ENCODE measurements around the gene DNM1L.

The DNM1L gene

DNA sequence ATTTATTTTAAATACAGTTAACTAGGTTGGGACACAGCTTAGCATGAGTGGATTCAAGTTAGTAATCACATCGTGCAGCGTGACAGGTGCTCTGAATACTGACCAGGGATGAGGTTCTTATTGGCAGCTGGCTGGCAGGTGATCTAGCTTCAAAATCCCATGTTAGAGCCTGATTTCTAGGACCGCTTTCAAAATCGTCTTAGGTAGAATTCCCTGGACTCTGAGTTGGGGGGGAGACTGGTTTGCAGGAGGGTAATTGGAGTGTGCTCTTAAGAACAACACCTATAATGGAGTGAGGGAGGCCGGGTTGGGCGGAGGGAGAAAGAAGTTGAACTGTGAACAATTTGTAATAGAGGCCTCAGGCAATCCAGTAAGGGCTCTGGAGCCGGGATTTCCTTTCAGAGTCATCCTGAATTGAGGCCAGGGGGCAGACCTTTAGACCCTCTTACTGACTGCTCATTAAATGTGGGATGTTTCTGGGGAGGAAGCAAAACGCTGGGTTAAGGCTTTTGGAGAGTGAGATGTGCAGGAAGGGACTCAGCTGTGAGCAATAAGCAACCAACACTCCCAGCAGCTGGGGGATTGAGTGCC, 77.5 kb downstream of the DNM1L start:
- peak; percentile 9 for DNase-seq (ENCODE audit: low read depth)

DNA sequence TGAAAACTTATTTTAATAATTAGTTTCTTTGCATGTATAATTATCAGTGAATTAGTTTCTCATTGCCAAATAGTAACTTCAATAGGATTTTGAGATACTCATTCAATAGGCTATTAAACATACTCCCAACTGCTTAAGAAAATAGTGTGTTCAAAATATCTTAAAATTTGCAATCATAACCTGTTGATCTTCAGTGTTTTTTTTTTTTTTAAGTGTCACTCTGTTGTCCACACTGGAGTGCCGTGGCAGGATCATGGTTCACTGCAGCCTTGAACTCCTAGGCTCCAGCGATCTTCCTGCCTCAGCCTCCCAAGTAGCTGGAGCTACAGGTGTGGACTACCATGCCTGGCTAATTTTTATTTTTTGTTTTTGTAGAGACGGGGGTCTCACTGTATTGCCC, 78.1 kb downstream of the DNM1L start:
- no peak for DNase-seq (ENCODE audit: low read depth)

- DNase-seq (ENCODE audit: low read depth) = no peak
These were observed 82.6 kb downstream of the DNM1L start for GRCh38 chr12:32761716-32762115.

- peak; percentile 28 for DNase-seq (ENCODE audit: low read depth)
These were observed 86.8 kb downstream of the DNM1L start for GRCh38 chr12:32765906-32766305.

DNA sequence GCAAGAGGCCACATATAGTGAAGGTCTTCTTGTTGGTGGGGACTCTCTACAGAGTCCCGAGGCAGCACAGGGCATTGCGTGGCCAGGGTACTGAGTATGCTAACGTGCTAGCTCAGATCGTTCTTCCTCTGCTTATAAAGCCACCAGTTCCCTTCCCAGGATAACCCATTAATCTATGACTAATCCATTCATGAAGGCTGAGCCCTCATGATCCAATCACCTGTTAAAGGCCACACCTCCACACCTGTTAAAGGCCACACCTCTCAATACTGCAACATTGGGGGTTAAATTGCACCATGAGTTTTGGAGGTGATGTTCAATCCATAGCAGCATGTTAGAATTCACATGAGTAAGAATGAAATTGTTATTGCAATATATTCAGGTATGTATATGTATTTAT, 89.4 kb downstream of the DNM1L start:
- DNase-seq (ENCODE audit: low read depth) = no peak

DNA sequence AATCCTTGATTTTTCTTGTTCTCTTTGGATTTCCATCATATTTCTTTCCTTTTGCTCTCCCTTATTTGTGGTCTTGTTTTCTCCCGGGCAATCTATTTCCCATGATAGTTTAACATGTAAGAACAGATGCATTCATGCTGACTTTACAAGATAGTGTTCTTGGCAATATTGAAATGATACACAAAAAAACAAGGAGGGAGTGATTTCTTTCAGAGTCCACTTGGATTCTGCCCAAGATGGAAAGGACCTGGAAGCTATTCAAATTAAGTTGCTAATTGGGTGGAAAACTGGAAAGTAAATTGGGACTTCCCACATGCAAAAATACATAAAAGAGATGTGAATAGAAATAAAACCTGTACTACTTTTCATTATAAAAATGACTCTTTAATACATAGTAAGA, 91.0 kb downstream of the DNM1L start:
- DNase-seq (ENCODE audit: low read depth) = no peak

DNA sequence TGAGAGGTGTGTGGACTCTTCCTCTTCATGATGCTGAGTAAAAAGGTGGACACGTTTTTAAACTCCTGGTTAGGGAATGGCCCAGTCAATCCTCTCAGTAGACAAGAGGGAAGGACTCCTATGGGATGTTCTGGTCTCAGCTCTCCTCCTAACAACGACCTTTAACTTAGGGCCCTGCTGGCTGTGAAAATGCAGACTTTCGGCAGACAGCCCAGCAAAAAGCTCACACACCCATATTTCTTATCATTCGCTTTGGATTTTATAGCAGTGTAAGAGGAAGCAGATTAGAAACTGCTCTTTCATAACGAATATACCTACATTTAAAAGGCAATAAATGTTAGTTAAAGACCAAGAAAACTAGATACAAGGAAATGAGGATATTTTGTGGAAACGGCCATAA, 94.6 kb downstream of the DNM1L start:
- DNase-seq (ENCODE audit: low read depth) = no peak

DNA sequence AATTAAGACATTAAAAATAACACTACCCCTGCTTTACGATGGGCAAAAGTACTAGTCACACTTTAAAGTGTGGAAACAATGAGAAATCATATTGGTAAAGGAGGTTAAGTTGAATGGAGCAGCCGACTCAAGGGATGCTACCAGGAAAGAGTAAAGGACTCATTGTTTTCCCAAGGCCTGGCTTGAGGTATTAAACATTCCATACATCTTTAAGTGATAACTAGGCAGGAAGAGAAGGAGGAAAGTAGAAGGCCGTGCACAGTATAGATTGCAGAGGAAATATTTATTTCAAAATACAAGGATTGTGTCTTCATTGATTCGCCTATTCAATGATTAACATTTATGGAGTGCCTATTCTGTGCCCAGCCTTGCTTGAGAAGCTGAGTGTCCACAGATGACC, 97.2 kb downstream of the DNM1L start:
- no peak for DNase-seq (ENCODE audit: low read depth)

GRCh38 chr12:32777159-32777558, 98.1 kb downstream of the DNM1L start:
- DNase-seq (ENCODE audit: low read depth) = no peak

GRCh38 chr12:32777691-32778175, 98.6 kb downstream of the DNM1L start:
- peak; percentile 16 for DNase-seq (ENCODE audit: low read depth)

DNA sequence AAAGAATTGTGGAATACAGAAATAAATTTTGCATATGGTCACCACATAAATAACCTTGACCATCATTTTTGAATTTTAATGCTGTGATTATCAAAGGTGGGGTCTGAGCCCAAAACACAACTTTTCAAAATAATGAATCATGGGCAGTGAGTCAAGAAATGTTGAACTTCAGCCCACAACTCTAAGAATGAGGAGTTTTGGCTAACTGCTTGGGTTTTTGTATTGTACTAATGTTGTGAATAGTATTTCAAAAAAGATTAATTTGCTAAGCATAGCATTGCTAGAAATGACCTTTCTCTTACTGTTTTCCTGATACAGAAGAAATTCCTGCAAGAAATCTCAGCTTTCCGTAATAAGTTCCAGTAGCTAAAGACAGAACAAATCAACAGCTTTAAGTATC, 101.0 kb downstream of the DNM1L start:
- peak; percentile 13 for DNase-seq (ENCODE audit: low read depth)

DNA sequence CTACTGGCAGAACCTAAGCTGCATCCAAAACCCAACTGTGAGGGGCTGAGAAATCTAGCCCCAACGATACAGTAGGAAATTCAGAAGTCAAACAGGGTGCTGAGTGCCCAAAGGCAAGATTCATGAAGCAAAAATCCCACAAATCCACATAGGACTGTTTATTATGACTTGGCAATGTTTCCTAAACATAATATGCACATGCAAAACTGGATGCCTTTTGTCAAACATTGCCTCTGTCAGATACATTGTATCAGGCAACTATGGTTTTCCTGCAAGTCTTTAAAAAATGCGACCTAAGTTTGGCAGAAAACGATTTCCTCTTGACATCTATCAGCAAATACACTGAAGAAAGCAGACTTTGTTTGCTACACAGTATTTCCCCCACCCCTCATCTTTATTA, 103.9 kb downstream of the DNM1L start:
- DNase-seq (ENCODE audit: low read depth) = no peak

DNA sequence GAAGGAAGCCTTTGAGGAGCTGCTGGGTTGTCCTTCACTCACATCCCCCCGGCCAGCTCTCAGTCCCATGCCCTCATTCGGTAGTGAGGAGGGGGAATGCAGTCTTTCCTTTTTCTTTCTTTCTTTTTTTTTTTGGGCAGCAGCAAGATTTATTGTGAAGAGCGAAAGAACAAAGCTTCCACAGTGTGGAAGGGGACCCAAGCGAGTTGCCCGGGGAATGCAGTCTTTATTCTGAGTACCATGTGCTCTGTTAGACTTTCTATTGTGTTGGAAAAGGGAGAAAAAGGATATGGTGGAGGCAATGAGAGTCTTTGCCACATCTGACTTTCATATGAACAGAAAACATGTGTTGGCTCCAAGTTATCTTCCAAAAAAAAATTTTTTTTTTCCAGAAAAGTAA, 106.5 kb downstream of the DNM1L start:
- DNase-seq (ENCODE audit: low read depth) = no peak

GRCh38 chr12:32788405-32788804, 109.3 kb downstream of the DNM1L start:
- DNase-seq (ENCODE audit: low read depth) = no peak

DNA sequence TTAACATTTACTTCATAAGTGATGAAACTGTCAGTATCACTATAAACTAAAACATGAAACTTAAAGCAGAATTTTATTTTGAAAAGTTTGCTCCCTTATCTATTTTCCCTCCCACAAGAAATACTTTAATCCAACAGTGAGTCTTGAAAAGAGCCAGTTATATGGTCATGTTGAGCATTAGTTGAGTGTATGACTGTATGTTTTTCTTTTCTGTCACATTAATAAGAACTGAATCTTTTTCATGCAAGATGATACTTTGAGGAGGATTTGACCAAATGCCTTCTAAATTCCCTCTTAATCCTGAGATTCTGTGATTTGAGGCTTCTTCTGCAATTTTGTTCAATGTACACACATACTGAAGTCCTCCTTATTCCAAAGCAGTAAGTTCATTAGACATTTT, 110.3 kb downstream of the DNM1L start:
- no peak for DNase-seq (ENCODE audit: low read depth)

GRCh38 chr12:32789916-32790315, 110.8 kb downstream of the DNM1L start:
- DNase-seq (ENCODE audit: low read depth) = no peak

GRCh38 chr12:32794281-32794680, 115.2 kb downstream of the DNM1L start:
- no peak for DNase-seq (ENCODE audit: low read depth)

Data from iris pigment epithelial cell (primary cell).